Daoy (cell line): ENCODE results near the gene ZBTB7C. TPM values are rescaled to one million over a fixed set of nuclear protein-coding genes. Genes with fewer than 3 reads are reported as not detected.

ENCODE experiments used
- DNase-seq: peaks from one replicate; pipeline ENCODE4 v3.0.0-alpha.2; 2015; ENCODE audit warnings: low read depth
- total RNA-seq: library from RNA; depleted of rRNA; stranded (reverse); fragments of >200 nt; shearing (Covaris generic); gene quantifications from 2 replicates; pipeline ENCODE4 v1.2.3, GENCODE V29; 2014

The ZBTB7C gene
- total RNA-seq, 1 experiment from 2014 or later = 0.29 TPM

DNA sequence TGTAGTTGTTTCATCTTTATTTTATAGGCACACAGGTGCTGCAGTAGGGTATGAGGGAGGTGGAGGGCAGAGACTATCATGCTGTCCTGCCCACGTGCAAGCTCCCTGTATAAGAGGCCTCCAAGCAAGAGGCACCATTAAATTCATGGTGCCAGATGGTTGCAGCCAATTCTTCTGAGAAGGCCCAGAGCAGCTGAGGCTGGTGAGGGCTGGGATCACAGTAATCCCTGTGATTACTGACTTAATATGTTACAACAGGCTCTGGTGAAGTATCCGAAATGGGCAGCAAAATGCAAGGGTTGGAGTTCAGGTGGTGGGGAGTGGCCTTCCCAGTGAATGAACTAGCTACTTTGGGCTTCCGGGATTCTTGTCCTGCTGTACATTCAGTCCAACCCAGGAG, 286.8 kb downstream of the ZBTB7C start:
- DNase-seq = no peak

DNA sequence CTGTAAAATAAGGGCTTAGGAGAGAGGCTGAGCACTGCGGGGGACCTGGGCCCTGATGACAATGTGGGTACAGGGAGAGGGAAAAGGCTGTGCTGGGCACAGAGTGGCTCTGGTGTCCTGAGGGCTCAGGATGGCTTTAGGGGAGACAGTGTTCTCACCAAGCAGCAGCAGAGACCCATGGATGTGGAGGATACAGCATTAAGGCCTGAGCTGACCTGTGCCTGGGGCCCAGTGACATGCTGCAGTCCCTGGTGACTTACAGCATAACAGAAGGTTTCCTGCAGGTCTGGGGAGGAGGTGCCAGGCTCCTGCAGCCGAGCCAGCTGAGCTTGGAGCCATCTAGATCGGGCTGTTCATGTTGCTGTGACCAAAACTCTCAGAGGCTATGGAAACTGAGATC, 287.4 kb downstream of the ZBTB7C start:
- no peak for DNase-seq

DNA sequence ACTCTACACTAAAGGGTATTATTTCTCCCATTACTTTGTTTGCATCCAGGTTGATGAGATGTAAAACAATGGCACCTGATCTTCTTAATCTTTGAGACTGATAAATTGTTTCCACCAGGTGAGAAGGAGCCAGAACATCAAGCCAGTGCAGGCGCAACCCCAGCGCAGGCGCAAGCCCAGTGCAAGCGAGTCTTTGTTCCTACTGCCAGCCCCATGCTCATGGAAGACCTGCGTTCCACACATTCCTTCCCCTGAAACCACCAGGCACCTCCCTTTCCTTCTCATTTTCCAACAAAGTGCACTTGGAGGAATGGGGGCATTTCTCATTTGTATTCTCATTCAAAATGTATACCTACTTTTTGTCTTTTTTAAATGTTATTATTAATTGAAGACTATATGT, 290.0 kb downstream of the ZBTB7C start:
- DNase-seq = no peak

DNA sequence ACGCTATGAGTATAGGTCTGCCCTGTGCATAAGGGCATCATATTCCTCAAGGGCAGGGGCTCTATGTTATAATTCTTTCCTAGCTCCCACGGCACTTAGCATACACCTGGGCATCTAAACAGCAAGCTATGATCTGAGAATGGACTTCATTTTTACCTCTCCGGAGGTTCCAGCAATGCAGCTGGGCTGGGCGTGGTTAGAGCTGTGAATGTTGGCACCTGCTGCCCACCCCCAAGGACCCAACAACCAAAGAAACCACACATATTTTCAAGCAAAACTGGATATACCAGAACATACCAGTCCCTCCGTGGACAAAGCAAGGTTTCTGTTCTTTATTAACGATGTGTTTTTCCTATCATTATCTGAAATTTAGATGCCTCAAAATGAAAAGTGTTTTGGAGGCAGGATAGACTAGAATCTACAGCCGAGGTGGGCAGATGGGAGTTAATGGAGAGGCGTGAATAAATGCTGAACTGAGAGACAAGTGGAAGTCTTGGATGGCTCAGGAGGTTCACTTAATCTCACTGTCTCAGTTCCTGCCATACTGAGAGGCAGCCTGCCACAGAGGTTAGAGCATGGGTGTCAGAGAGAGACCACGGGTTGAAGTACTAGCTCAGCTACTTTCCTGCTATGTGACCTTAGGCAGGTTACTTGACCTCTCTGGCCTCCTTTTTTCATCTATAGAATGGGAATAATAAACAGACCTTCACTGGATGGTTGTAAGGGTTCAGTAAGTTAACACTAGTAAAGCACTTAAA, 292.1 kb downstream of the ZBTB7C start:
- no peak for DNase-seq

DNA sequence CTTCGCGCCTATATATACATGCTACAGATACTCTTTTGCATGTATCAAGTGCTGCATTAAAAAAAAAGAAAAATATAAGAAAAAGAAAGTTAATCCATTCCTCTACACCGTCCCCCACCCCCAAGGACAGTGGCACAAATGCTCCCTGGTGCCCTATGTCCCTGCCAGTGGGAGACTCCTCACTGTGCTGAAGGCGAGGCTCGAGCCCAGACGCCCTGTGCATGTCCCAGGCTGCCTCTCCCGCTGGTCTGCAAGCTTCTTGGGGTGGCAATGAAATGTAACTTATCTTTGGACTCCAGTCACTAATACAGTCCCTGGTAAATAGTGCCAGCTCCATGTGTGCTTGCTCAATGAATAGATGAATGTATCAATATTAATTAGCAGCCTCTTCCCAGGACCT, 293.2 kb downstream of the ZBTB7C start:
- no peak for DNase-seq

DNA sequence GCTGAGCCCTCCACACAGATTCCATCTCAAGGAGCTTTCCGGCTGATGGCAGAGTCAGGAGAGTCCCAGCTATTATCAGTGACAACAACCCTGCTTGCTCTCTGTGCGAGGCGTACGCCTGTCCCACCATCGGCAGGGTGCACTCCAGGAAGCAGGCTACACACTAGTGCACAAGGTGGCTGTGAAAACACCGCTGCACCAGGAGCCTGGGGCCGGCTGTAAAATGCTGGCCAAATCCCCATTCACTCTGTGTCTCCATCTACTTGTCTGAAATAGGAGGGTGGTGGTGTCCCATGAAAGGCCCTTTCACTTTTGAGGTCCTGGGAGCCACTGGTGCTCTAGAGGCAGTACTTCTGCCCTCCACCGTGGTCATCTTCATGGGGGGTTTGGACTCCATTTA, 295.5 kb downstream of the ZBTB7C start:
- no peak for DNase-seq

DNA sequence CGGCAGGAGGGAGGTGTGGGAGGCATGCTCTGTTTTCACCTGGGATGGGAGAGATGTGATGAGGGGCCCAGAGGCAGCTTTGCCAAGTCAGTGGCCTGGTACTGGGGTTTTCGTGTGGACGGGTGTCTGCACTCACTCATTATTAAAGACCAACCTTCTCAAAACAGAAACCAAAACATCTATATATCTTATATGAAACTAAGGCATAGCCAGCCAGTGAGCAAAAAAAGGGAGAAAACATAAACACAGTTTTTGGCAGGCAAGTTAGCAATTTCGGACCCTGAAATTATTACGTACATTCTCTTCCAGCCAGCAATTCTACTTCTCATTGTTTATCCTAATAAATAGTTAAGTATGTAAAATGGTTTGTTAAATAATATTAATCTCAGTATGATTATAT, 297.6 kb downstream of the ZBTB7C start:
- DNase-seq = no peak

DNA sequence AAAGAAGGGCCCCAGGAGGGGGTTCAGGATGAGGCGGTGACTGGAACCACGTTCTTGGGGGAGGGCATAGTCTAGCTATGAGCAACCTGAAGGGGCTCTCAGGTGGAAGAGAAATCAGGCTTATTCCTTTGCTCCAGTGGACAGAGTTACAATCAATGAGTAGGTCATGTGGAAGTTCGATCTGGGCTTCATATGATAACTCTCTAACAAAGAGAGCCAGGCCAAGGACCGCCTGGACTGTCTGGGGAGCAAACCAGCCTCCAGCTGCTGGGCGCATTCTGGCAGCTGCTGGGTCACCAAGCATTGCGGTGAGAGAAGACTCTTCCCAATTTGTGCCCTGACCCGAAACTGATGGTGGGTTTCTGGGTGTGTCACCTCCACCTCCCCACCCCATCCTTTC, 298.4 kb downstream of the ZBTB7C start:
- DNase-seq = no peak

DNA sequence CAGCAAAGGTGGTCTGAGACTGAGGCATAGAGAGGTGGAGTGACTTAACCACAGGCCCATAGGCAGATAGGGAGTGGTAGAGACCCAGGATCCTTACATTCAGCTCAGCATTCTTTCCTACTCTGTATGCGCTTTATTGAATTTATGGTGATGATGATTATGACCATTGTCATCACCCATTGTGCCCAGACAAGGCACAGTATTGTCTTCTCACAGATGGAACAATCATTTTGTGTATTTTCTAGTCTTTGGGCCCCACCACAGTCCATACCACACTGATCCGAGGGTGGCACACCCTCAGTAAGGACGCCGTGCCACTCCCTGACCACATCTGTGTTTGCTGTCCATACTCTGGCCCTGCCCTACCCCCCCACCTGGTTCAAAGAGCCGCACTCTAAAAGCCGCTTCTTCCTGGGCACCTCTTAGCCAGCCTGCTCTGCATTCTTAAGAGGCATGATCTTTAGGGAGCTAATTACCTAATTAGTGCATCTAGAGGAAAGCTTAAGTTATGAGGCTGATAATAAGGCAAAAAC, 299.2 kb downstream of the ZBTB7C start:
- no peak for DNase-seq

DNA sequence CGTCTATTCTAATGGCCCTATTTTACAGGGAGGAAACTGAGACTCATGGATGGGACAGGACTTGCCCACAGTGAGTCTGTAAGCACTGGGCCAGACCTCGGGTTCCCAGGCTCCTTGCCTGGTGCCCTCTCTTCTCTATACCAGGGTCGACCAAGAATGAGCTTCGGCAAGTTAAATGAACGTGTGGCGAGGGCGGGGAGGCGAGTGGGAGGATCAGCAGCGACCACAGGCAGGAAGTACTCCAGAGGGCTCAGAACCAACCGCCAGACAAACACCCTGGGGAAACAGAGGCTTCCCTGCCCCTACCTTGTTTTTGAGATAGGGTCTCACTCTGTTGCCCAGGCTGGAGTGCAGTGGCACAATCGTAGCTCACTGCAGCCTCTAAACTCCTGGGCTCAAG, 301.0 kb downstream of the ZBTB7C start:
- no peak for DNase-seq

DNA sequence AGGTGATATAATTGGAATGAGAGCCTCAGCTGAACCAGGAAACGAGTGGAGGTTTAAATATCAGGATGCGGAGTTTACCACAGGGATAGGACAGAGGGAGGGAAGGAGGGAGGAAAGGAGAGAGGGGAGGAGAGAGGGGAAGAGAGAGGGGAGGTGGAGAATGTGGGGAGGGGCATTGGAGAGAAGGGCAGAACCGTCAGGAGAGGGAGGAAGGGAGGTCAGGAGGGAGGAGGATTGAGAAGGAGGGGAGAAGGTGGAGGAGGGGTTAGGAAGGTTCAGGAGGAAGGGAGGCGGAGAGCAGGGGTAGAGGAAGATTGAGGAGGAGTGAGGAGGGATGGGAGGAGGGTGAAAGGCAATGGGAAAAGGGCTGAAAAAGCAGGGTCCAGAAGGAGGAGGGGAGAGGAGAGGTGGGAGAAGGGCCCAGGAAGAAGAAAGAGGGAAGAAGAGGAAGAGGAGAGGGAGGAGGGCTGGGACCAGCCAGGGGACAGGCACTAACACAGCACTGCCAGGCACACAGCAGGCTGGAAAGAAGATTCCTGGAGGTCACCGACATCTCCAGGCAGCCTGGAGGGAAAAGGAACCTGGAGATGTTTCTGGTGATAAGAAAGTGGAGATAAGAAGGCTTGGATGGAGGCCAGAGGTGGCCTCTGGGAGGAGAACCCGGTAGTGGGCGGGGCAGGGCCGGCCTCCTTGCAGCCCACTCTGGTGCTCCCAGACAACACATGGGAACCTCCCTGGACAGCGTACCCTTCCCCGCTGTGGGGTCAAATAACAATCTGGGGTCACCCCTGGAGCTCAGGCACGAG, 302.0 kb downstream of the ZBTB7C start:
- no peak for DNase-seq

DNA sequence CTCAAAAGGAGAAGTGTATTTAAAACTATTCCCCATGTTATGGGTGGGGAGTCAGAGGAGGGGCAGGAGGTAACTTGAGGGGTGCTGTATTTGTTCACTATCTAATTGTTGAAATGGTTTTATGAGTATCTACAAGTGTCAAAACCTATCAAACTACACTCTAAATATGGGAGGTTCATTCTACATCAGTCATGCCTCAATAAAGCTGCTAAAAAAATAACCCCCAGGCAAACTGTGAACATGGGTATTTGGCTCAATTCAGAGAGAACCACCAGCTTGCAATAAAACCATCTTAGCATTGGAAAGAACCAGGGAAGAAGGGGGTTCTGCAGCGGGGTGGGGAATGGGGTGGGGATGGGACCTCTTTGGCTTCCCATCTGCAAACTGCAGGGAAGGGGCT, 302.7 kb downstream of the ZBTB7C start:
- no peak for DNase-seq

DNA sequence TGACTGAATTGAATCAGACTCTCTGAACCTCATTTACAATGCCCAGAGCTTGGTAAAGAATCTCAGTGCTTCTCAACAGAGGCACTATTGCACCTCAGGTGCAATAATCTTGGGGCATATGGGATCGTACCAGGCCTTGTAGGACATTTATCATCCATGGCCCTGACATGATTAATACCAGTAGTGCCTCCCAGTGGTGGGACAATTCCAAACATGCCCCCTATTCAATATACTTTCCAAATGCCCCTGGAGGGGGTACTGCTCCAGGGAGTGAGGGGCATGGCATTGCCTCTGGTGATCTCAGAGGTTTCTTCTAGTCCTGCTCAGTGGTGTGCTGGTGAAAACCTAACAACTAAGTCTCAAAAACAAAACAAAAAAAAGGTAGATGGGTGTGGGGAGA, 303.9 kb downstream of the ZBTB7C start:
- no peak for DNase-seq

DNA sequence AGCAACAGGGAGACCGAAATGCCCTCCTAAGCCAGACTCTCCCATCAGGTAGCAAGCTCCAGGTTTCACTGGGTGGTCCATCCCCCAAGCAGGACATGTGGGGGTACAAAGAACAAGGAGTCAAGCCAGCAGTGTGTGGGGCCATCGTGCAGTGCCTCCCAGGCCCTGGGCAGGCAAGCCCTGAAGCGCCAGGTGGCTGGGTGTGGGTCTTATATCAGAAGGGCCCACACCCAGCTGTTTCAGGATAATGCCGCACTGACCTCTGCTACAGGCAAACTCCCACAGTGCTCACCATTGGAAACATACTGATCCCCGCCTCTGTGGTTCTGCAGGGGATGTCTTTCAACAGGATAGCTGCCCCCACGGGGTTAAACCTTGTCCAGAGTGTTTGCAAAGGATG, 304.5 kb downstream of the ZBTB7C start:
- DNase-seq = no peak

DNA sequence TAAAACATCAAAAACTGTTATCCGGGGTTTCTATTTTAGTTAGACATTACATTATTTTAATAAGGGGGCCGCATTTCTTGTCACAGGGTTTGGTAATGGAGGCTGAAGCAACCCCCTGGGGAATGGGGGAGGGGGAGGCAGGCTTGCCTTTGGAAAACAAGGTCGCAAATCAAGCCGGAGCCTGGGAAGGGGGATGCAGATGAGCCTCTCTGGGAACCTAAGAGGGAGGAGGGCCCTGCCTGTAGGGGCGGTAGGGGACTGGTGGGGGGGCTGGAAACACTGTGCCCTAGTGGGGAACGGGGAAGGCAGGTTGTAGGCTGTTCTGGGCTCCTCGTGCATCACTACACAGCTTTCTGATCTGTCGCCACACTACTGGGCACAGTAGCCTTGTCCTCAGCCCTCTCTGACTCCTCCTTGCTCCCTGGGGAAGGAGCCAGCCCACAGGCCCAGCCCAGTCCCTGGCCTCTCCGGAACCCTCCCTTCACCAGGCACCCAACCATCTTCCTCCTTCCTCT, 308.5 kb downstream of the ZBTB7C start:
- DNase-seq = no peak

DNA sequence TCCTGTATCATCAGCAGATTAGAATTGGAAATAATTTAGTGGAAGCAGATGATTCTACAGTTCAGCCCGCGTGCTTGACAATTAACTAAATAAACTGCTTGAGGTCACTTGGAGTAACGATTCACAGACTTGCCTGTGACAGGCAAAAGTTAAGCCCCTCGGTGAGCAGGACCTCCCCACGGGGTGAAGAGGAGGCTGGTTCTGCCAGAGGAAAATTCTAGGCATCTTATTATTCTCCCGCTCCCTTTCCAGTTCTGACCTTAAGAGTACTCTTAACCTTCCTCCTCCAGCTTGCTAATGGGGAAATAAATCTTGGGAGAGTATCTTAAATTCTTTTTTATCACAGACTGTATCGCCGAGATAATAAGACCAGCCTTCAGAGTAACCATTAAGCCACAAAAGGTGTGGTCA, 309.0 kb downstream of the ZBTB7C start:
- no peak for DNase-seq

DNA sequence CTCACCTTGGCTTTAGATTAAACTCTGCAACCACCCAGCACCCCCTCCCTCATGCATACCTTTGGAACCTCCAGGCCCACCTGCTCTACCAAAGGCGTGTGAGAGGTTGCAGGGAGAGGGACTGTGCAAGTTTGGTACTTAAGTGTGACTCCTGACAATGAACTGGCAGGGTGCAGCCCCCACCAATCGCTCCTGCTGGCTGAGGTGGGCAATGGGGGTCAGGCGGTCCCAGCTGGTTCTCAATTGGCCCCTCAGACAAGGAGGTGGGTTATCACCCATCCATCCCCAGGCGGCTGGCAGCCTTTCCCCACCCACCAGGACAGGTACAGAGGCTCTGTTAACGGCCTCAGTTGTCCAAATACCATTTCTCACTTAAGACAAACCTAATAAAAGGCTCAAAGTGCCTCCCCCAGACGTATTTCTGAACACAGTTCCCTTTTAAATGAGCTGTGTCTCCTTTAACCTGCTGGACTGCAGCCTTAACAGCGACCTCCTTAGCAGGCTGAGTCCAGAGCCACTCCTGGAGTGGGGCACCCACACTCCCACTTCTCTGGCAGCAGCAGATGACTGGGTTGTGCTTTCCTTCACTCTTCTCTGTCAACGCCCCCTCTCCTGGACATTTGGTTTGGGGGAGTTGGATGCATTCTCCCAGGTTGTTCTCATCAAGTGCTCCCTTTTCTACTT, 309.6 kb downstream of the ZBTB7C start:
- no peak for DNase-seq

DNA sequence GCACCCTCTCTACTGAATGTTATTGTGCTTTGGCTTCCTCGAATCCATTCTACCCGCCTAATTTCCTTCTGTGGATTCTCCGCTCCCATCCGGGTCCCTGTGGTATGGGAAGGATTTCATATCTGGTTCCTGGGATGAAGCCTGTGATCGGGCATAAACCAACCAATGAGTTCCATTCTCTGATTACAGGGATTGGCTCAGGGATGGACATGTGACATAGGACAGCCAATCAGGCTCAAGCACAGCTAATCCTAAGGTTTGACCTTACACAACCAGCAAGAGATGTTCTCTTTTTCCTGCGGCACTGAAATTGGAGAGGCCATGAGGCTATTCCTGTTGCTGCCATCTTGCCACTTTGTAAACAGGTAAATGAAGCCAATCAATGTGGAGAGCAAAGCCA, 310.6 kb downstream of the ZBTB7C start:
- DNase-seq = no peak

DNA sequence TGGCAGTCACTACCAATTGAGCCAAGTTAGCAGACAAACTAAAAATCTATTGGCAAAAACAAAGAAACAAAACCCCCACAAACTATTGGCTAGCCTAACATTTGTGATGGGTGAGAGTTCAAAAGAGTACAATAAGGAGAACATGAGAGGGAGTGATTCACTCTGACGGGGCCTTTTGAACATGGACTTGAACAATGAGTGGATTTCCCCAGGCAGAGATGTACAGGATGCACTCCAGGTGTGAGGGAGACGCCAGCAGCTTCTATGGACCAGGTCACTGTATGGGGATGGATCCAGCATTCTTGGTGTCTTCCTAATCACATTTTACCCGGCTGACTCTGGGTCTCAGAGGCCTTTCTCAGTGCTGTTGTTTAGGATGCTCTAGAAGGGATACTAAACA, 311.2 kb downstream of the ZBTB7C start:
- DNase-seq = peak; percentile 12

DNA sequence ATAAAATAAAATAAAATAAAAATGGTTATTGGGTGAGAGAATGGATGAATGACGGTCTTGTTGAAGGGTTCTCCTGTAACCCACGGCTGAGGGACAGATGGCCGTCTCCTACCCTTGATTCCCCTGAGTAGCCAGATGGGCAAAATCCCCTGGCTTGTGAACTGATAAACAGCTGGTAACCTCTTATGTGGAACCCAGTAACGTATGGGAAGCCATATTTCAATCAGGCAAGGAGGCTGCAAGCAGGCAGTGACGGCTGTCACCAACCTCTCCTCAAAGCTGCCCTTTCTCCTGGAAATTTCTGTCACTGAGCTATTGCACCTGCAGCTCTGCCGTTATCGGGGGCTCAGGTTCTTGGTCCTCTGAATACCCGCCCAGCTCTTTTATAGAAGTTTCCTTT, 313.5 kb downstream of the ZBTB7C start:
- DNase-seq = no peak

DNA sequence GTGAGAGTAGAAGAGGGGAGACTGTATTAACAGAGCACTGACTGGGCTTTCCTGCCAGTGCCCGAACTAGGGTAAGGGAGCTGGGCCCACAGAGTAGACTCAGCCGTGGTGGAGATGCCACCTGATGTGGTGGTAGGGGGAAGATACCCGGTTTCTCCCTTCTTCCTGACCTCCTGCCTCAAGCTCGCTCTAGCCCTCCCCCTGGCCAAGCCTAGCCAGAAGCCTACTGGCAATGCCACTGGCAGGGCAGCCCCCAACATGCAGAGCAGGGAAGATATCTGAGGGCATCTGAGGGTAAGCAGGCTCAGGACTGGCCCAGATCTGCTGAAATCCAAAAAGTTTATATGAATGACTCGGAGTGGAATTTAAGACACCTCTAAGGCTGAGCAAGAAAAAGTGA, 316.1 kb downstream of the ZBTB7C start:
- DNase-seq = no peak

DNA sequence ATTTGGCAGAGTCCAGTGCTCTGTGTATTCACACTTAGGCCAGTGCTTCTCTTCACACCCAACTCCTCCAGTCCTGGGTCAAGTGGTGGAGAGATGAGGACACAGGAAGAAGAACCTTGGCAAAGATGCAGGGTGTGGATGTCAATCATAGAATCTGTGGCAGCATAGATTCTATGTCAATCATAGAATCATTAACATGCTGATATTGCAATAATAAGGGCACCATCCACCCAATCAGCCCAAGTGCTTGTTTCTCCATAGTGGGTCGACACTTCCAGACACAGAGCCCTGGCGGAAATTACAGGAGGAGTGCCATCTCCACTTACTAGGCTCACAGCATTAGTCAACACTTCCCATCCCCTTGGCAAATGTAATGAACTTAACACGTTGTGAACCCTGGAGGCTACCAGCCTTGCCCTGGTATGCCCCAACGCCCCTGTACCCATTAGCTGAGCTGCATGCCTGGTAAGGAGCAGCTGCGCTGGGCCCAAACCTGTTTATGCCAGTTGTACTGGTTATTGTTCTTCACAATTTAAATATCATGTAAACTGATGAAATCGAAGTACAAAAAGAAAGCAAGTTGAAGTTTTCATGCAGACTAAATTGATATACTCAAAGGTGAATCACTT, 317.2 kb downstream of the ZBTB7C start:
- DNase-seq = no peak
